ENCODE results near the gene ZNF597. TPM values are rescaled to one million over a fixed set of nuclear protein-coding genes. Genes with fewer than 3 reads are reported as not detected.
A peak's percentile ranks its signal among the peaks of the same experiment; 100 is the strongest.
"Not testable (repeated sequence)": the region's sequence is repeated elsewhere in the genome, so short reads cannot be mapped to it uniquely, and the experiment has no call there.

Gene ZNF597
- total RNA-seq, 1 experiment from 2014 or later: 3.5 TPM

GRCh38 chr16:3474136-3474779 is 31.0 kb upstream of the ZNF597 start:
- H3K56ac ChIP-seq (ENCODE audit: insufficient read length, low read depth, low read length): no peak overlapping the region
- no peak overlapping the region for H4K8ac ChIP-seq (replicated peaks; ENCODE audit: insufficient read length, low read depth, low read length)
- H2BK5ac ChIP-seq (ENCODE audit: insufficient read length, low read length): no peak overlapping the region
- no peak overlapping the region for H3K4ac ChIP-seq (ENCODE audit: low read depth, low read length)
- no peak overlapping the region for H4K5ac ChIP-seq (ENCODE audit: insufficient read length, low read depth, low read length)
- no peak overlapping the region for H3K14ac ChIP-seq (ENCODE audit: insufficient read depth, low read length)
- no peaks in the 10 kb centered on the region for H3K27me3 ChIP-seq (ENCODE audit: insufficient read depth, low read length)
- H3K4me2 ChIP-seq (ENCODE audit: insufficient read depth, insufficient read length, low read length): no peak overlapping the region
- H2BK20ac ChIP-seq (ENCODE audit: low read depth, low read length, poor library complexity, severe bottlenecking): no peak overlapping the region
- H2BK15ac ChIP-seq (ENCODE audit: low read depth, low read length): no peak overlapping the region
- no peaks in the 10 kb centered on the region for H3K9me3 Mint-ChIP-seq
- no peak overlapping the region for H2BK12ac ChIP-seq (ENCODE audit: insufficient read length, low read depth, low read length)
- H2AFZ ChIP-seq (ENCODE audit: low read length): no peak overlapping the region
- no peak overlapping the region for H3K9ac ChIP-seq (ENCODE audit: extremely low read depth, insufficient read length, low read length)
- H3K4me1 ChIP-seq (ENCODE audit: insufficient read depth, low read length): no peaks in the 10 kb centered on the region
- H3K27ac Mint-ChIP-seq: peak overlapping the region in 1 of 3 experiments; percentile 89; a peak in 1 of 7 replicates
- peaks cover 3% of the 10 kb centered on the region for H4K20me1 ChIP-seq (ENCODE audit: control insufficient read depth, insufficient read depth, insufficient read length)
- no peaks in the 10 kb centered on the region for H3K9me3 ChIP-seq (ENCODE audit: control insufficient read depth, low read depth, low read length)
- TF ChIP-seq, protein P1, sequence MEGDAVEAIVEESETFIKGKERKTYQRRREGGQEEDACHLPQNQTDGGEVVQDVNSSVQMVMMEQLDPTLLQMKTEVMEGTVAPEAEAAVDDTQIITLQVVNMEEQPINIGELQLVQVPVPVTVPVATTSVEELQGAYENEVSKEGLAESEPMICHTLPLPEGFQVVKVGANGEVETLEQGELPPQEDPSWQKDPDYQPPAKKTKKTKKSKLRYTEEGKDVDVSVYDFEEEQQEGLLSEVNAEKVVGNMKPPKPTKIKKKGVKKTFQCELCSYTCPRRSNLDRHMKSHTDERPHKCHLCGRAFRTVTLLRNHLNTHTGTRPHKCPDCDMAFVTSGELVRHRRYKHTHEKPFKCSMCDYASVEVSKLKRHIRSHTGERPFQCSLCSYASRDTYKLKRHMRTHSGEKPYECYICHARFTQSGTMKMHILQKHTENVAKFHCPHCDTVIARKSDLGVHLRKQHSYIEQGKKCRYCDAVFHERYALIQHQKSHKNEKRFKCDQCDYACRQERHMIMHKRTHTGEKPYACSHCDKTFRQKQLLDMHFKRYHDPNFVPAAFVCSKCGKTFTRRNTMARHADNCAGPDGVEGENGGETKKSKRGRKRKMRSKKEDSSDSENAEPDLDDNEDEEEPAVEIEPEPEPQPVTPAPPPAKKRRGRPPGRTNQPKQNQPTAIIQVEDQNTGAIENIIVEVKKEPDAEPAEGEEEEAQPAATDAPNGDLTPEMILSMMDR (conservative IDR thresholded peaks at IDR 0.05): no peak
- H2BK120ac ChIP-seq (ENCODE audit: low read depth, low read length, poor library complexity, severe bottlenecking): no peak overlapping the region
- no peak overlapping the region for H3K18ac ChIP-seq (ENCODE audit: insufficient read length, low read depth, low read length)
- H3K23ac ChIP-seq (ENCODE audit: insufficient read length, low read depth, low read length): no peak overlapping the region
- H3K4me3 Mint-ChIP-seq: no peak overlapping the region
- no peak overlapping the region for H2AK5ac ChIP-seq (ENCODE audit: insufficient read length, low read length)
- no peak overlapping the region for H3K27ac ChIP-seq (ENCODE audit: insufficient read length, low read depth, low read length)
- peaks cover 7% of the 10 kb centered on the region; the same call in 1 of the 2 replicates for H3K79me2 ChIP-seq (ENCODE audit: insufficient read depth, low read length)
- peaks cover 0 to 11% (median 5%) of the 10 kb centered on the region in 3 experiments; a peak in 5 of 7 replicates for H3K36me3 Mint-ChIP-seq (ENCODE audit: insufficient read depth in 1 of 3, low read depth in 3 of 3)
- no peaks in the 10 kb centered on the region for H3K27me3 Mint-ChIP-seq (ENCODE audit: low read depth)
- no peak overlapping the region for H4K91ac ChIP-seq (ENCODE audit: insufficient read length, low read depth, low read length)
- H3T11ph ChIP-seq (ENCODE audit: low read length): no peak overlapping the region
- no CpG with 5 or more reads among the region's 16 CpGs for WGBS (ENCODE audit: extremely low coverage, insufficient read length, low lambda C conversion rate)
- DNase-seq: no peak
- peaks cover 5 to 7% of the 10 kb centered on the region in 2 experiments for H3K4me1 Mint-ChIP-seq
- H3K23me2 ChIP-seq (ENCODE audit: insufficient read length, low read depth, low read length, poor library complexity, severe bottlenecking): no peaks in the 10 kb centered on the region
- H3K79me1 ChIP-seq (ENCODE audit: insufficient read depth, low read depth, low read length, poor library complexity, severe bottlenecking): peaks cover 7% of the 10 kb centered on the region

DNA sequence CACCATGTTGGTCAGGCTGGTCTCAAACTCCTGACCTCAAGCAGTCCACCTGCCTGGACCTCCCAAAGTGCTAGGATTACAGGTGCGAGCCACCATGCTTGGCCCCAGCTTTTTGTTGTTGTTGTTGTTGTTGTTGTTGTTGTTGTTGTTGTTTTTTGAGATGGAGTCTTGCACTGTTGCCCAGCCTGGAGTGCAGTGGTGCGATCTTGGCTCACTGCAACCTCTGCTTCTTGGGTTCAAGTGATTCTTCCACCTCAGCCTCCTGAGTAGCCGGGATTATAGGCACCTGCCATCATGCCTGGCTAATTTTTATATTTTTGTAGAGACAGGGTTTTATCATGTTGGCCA is 30.3 kb upstream of the ZNF597 start:
- H3T11ph ChIP-seq (ENCODE audit: low read length); H3K4me1 ChIP-seq (ENCODE audit: insufficient read depth, low read length); H3K56ac ChIP-seq (ENCODE audit: insufficient read length, low read depth, low read length); H3K27ac Mint-ChIP-seq; DNase-seq; H2AFZ ChIP-seq (ENCODE audit: low read length); H3K14ac ChIP-seq (ENCODE audit: insufficient read depth, low read length); H3K4me3 Mint-ChIP-seq; H2BK20ac ChIP-seq (ENCODE audit: low read depth, low read length, poor library complexity, severe bottlenecking); H2BK15ac ChIP-seq (ENCODE audit: low read depth, low read length); H3K79me1 ChIP-seq (ENCODE audit: insufficient read depth, low read depth, low read length, poor library complexity, severe bottlenecking); H3K27me3 ChIP-seq (ENCODE audit: insufficient read depth, low read length); H2BK5ac ChIP-seq (ENCODE audit: insufficient read length, low read length); H3K18ac ChIP-seq (ENCODE audit: insufficient read length, low read depth, low read length); H2BK120ac ChIP-seq (ENCODE audit: low read depth, low read length, poor library complexity, severe bottlenecking); H3K4me2 ChIP-seq (ENCODE audit: insufficient read depth, insufficient read length, low read length); H3K23me2 ChIP-seq (ENCODE audit: insufficient read length, low read depth, low read length, poor library complexity, severe bottlenecking); H4K5ac ChIP-seq (ENCODE audit: insufficient read length, low read depth, low read length); H3K9me3 Mint-ChIP-seq; H4K8ac ChIP-seq (replicated peaks; ENCODE audit: insufficient read length, low read depth, low read length); H4K91ac ChIP-seq (ENCODE audit: insufficient read length, low read depth, low read length); H2BK12ac ChIP-seq (ENCODE audit: insufficient read length, low read depth, low read length); H3K9ac ChIP-seq (ENCODE audit: extremely low read depth, insufficient read length, low read length); H3K27ac ChIP-seq (ENCODE audit: insufficient read length, low read depth, low read length); H4K20me1 ChIP-seq (ENCODE audit: control insufficient read depth, insufficient read depth, insufficient read length); H3K23ac ChIP-seq (ENCODE audit: insufficient read length, low read depth, low read length); H3K9me3 ChIP-seq (ENCODE audit: control insufficient read depth, low read depth, low read length); H3K27me3 Mint-ChIP-seq (ENCODE audit: low read depth); H3K4ac ChIP-seq (ENCODE audit: low read depth, low read length); H3K79me2 ChIP-seq (ENCODE audit: insufficient read depth, low read length); H3K36me3 Mint-ChIP-seq (ENCODE audit: insufficient read depth in 1 of 3, low read depth in 3 of 3); H2AK5ac ChIP-seq (ENCODE audit: insufficient read length, low read length): not testable (repeated sequence)
- no CpG with 5 or more reads among the region's 3 CpGs for WGBS (ENCODE audit: extremely low coverage, insufficient read length, low lambda C conversion rate)
- peaks cover 8 to 12% of the 10 kb centered on the region in 2 experiments for H3K4me1 Mint-ChIP-seq

Measured in H9 (cell line).